Panc1 (cell line): ENCODE measurements around the gene PREP. TPM values are rescaled to one million over a fixed set of nuclear protein-coding genes. Genes with fewer than 3 reads are reported as not detected.

Source experiments
- ATAC-seq: fragments of 200-7000 bp; cut with Tn5 transposase; 2 replicates; pipeline ENCODE4 v1.9.1; 2020; ENCODE audit warnings: mild to moderate bottlenecking, moderate library complexity
- BruUV-seq: library from RNA; stranded (reverse); fragments of 400-500 nt; replicated peaks from 2 replicates; lab custom pipeline; 2021; lab: Mats Ljungman, UMichigan
- CTCF ChIA-PET: fragments of 300-600 bp; sonication (Branson Sonifier 250); formaldehyde crosslinking; loops from one replicate; lab custom pipeline; 2022; ENCODE audit warnings: antibody characterized with exemption; lab: Charles Lee
- POLR2A ChIA-PET: fragments of 300-600 bp; sonication (Branson Sonifier 250); formaldehyde crosslinking; loops from one replicate; lab custom pipeline; 2022; ENCODE audit warnings: antibody characterized with exemption; lab: Charles Lee
- DNase-seq: peaks from one replicate; pipeline ENCODE4 v3.0.0-alpha.2; 2010; ENCODE audit warnings: low read depth, low spot score
- H3K27ac ChIP-seq: 2 replicates; pipeline ENCODE4 v1.5.1; 2011; ENCODE audit warnings: mild to moderate bottlenecking, low read length, inconsistent platforms
- H3K27me3 ChIP-seq: fragments of 200-500 bp; sonication (Bioruptor generic); 2 replicates; pipeline ENCODE4 v1.6.0; 2014; ENCODE audit warnings: low read length, inconsistent platforms; ENCODE audit not compliant: control insufficient read depth, insufficient read depth
- H3K36me3 ChIP-seq: fragments of 200-500 bp; sonication (Bioruptor generic); 2 replicates; pipeline ENCODE4 v1.5.1; 2014; ENCODE audit warnings: inconsistent platforms, mild to moderate bottlenecking, low read length, moderate library complexity; ENCODE audit not compliant: control insufficient read depth, insufficient read depth
- H3K4me1 ChIP-seq: 2 replicates; pipeline ENCODE4 v1.5.1; 2011; ENCODE audit warnings: inconsistent platforms, mild to moderate bottlenecking, low read length, moderate library complexity; ENCODE audit not compliant: control insufficient read depth, insufficient read depth
- H3K4me3 ChIP-seq, 2 experiments: 2 replicates each; pipeline ENCODE4 v1.5.1; 2011 to 2012; ENCODE audit warnings: low read depth in 2 of 2, low read length in 2 of 2, mild to moderate bottlenecking in 2 of 2, inconsistent platforms in 1 of 2, moderate library complexity in 1 of 2
- H3K9me3 ChIP-seq: fragments of 200-500 bp; sonication (Bioruptor generic); 2 replicates; pipeline ENCODE4 v1.5.1; 2014; ENCODE audit warnings: low read depth, mild to moderate bottlenecking, inconsistent platforms, low read length, moderate library complexity; ENCODE audit not compliant: control insufficient read depth, insufficient read depth
- POLR2AphosphoS5 ChIP-seq: IDR thresholded peaks from 2 replicates; pipeline ENCODE4 v1.6.1; 2012; ENCODE audit warnings: mild to moderate bottlenecking, low read depth, low read length, moderate library complexity
- SIN3A ChIP-seq: IDR thresholded peaks from 2 replicates; pipeline ENCODE4 v1.6.1; 2012; ENCODE audit warnings: low read depth, mild to moderate bottlenecking, low read length, moderate library complexity, borderline replicate concordance; ENCODE audit not compliant: insufficient read depth
- TCF7L2 ChIP-seq: IDR thresholded peaks from 2 replicates; pipeline ENCODE4 v1.6.1; 2011; ENCODE audit warnings: mild to moderate bottlenecking, low read depth, low read length, inconsistent platforms
- in situ Hi-C: cut with HindIII; loops from 2 replicates; pipeline ENCODE4 v1.10.0; 2016; ENCODE audit warnings: low sequenced_read_pairs, low pct_unique_long_range_greater_than_20kb
- intact Hi-C: fragments of 100-400 bp; cut with micrococcal nuclease; formaldehyde crosslinking; loops from one replicate; pipeline ENCODE4 v1.10.0; 2022; ENCODE audit not compliant: unreplicated experiment
- total RNA-seq: library from RNA; stranded (reverse); gene quantifications from one replicate; pipeline ENCODE4 v1.2.1, GENCODE V29; 2021; ENCODE audit not compliant: unreplicated experiment
- TF ChIP-seq, protein P1 (sequence below), 2 experiments: IDR thresholded peaks; 2 replicates each; pipeline ENCODE4 v1.6.1; 2011 to 2012; ENCODE audit warnings: low read depth in 2 of 2, control low read depth in 1 of 2, low read length in 1 of 2, mild to moderate bottlenecking in 1 of 2, moderate library complexity in 1 of 2; ENCODE audit not compliant: insufficient read depth in 1 of 2
- TF ChIP-seq, protein P2 (sequence below): fragments of 450-650 bp; IDR thresholded peaks from 2 replicates; pipeline ENCODE4 v1.5.1; 2017; ENCODE audit warnings: mild to moderate bottlenecking

The PREP gene
- total RNA-seq, 1 experiment from 2014 or later: 50.4 TPM

DNA sequence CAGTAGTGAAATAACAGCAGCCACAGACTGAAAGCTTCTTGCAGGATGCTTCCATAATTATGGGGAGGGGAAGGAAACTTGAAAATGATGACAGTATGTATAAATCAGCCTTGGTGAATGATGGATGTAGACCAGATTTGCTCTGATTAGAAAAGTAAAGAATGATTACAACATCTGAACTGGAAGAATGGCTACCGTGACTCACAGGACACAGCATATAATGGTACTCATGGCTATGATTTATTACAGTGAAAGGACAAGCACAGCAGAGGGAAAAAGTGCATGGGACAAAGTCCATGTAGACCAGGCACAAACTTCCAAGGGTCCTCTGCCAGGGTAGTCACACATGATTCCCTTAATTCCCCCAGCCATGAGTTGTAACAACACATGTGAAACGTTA is 152.3 kb downstream of the PREP start:
- TF ChIP-seq, protein P1, sequence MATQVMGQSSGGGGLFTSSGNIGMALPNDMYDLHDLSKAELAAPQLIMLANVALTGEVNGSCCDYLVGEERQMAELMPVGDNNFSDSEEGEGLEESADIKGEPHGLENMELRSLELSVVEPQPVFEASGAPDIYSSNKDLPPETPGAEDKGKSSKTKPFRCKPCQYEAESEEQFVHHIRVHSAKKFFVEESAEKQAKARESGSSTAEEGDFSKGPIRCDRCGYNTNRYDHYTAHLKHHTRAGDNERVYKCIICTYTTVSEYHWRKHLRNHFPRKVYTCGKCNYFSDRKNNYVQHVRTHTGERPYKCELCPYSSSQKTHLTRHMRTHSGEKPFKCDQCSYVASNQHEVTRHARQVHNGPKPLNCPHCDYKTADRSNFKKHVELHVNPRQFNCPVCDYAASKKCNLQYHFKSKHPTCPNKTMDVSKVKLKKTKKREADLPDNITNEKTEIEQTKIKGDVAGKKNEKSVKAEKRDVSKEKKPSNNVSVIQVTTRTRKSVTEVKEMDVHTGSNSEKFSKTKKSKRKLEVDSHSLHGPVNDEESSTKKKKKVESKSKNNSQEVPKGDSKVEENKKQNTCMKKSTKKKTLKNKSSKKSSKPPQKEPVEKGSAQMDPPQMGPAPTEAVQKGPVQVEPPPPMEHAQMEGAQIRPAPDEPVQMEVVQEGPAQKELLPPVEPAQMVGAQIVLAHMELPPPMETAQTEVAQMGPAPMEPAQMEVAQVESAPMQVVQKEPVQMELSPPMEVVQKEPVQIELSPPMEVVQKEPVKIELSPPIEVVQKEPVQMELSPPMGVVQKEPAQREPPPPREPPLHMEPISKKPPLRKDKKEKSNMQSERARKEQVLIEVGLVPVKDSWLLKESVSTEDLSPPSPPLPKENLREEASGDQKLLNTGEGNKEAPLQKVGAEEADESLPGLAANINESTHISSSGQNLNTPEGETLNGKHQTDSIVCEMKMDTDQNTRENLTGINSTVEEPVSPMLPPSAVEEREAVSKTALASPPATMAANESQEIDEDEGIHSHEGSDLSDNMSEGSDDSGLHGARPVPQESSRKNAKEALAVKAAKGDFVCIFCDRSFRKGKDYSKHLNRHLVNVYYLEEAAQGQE (IDR thresholded peaks at IDR 0.05; ENCODE audit: insufficient read depth in 1 of 2, low read depth in 2 of 2, low read length in 1 of 2): no peak
- TF ChIP-seq POLR2AphosphoS5: no peak
- TF ChIP-seq, protein P2, sequence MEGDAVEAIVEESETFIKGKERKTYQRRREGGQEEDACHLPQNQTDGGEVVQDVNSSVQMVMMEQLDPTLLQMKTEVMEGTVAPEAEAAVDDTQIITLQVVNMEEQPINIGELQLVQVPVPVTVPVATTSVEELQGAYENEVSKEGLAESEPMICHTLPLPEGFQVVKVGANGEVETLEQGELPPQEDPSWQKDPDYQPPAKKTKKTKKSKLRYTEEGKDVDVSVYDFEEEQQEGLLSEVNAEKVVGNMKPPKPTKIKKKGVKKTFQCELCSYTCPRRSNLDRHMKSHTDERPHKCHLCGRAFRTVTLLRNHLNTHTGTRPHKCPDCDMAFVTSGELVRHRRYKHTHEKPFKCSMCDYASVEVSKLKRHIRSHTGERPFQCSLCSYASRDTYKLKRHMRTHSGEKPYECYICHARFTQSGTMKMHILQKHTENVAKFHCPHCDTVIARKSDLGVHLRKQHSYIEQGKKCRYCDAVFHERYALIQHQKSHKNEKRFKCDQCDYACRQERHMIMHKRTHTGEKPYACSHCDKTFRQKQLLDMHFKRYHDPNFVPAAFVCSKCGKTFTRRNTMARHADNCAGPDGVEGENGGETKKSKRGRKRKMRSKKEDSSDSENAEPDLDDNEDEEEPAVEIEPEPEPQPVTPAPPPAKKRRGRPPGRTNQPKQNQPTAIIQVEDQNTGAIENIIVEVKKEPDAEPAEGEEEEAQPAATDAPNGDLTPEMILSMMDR: no peak
- no peak for TF ChIP-seq TCF7L2
- TF ChIP-seq SIN3A: no peak
- no TSS peak for BruUV-seq
- no peak for DNase-seq
- in situ Hi-C loops (no loop called here), intact Hi-C loops (no loop called here)
- Histone ChIP-seq H3K4me1 (no peaks in the 10 kb centered on the region), H3K36me3 (no peaks in the 10 kb centered on the region), H3K27me3 (no peaks in the 10 kb centered on the region; the same call in 1 of the 2 replicates), H3K4me3 (no peak overlapping the region), H3K27ac (no peak overlapping the region), H3K9me3 (no peaks in the 10 kb centered on the region)
- CTCF ChIA-PET: no interaction called here
- POLR2A ChIA-PET: no interaction called here
- no peak for ATAC-seq

DNA sequence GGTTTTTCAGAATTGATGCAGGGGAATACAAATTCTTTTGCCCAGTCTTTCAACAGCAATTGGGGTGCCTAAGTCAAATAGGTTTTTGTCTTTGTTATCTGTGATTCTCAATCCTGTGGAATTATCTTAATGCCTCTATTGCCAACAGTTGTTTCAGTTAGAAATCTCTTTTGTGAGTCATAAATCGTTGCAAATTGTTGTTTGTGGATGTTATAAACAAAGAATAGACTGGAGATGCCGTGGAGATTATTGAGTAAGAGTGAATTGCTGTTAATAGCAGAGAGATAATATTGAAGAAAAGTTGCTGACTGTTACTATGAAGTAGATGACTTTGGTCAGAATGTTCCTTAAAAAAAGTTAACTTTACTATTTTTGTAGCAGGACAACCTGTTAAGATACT is 159.4 kb downstream of the PREP start:
- no TSS peak for BruUV-seq
- Histone ChIP-seq H3K27ac (no peak overlapping the region), H3K27me3 (peaks cover 8% of the 10 kb centered on the region; the same call in 1 of the 2 replicates), H3K4me1 (no peaks in the 10 kb centered on the region), H3K9me3 (no peaks in the 10 kb centered on the region), H3K36me3 (no peaks in the 10 kb centered on the region), H3K4me3 (no peak overlapping the region)
- intact Hi-C loops: no loop called here
- TF ChIP-seq POLR2AphosphoS5: no peak
- TF ChIP-seq TCF7L2: no peak
- TF ChIP-seq, protein P2: no peak
- TF ChIP-seq, protein P1 (IDR thresholded peaks at IDR 0.05; ENCODE audit: insufficient read depth in 1 of 2, low read depth in 2 of 2, low read length in 1 of 2): no peak
- no peak for TF ChIP-seq SIN3A
- ChIA-PET POLR2A (no interaction called here), CTCF (no interaction called here)
- in situ Hi-C loops: no loop called here
- ATAC-seq (no peak), DNase-seq (no peak)
